Sigmoid colon (tissue), 4 donors: Measurements from ENCODE around the gene WNT3A.

Experiments used
- CTCF ChIP-seq, 4 experiments: fragments of 450-650 bp in 3 of 4; fragments of 200-600 bp in 1 of 4; IDR thresholded peaks; one replicate each; pipeline ENCODE4 v1.5.1; 2016 to 2019; ENCODE audit warnings: antibody characterized with exemption in 4 of 4, mild to moderate bottlenecking in 3 of 4, moderate library complexity in 2 of 4
- EP300 ChIP-seq, 4 donors: sonication (generic); formaldehyde crosslinking; IDR thresholded peaks; one replicate each; pipeline ENCODE4 v1.6.1; 2017; ENCODE audit warnings: antibody characterized with exemption in 4 of 4
- POLR2A ChIP-seq, 2 donors: fragments of 450-650 bp; IDR thresholded peaks; one replicate each; pipeline ENCODE4 v1.6.1; 2016; ENCODE audit warnings: antibody characterized with exemption in 2 of 2, mild to moderate bottlenecking in 2 of 2, moderate library complexity in 2 of 2
- POLR2AphosphoS5 ChIP-seq, 4 donors: sonication (generic); formaldehyde crosslinking; IDR thresholded peaks; one replicate each; pipeline ENCODE4 v1.6.1; 2017; ENCODE audit warnings: antibody characterized with exemption in 4 of 4

GRCh38 chr1:228011721-228012311, 5.0 kb downstream of the WNT3A start:
- TF ChIP-seq CTCF (IDR thresholded peaks at IDR 0.05), result no peak
- no peak for TF ChIP-seq POLR2AphosphoS5 (IDR thresholded peaks at IDR 0.05)
- TF ChIP-seq EP300 (IDR thresholded peaks at IDR 0.05), result no peak
- no peak for TF ChIP-seq POLR2A (IDR thresholded peaks at IDR 0.05)
